ENCODE results near the gene AQP2.

GRCh38 chr12:49978125-49978524 lies 27.6 kb downstream of the AQP2 start:
- TF ChIP-seq CTCF (IDR thresholded peaks at IDR 0.05; ENCODE audit: low read depth, low read length, missing input control) (no peak), ZBTB33 (IDR thresholded peaks at IDR 0.05) (no peak), SP1 (IDR thresholded peaks at IDR 0.05) (no peak)
- TF ChIP-seq, protein P1, sequence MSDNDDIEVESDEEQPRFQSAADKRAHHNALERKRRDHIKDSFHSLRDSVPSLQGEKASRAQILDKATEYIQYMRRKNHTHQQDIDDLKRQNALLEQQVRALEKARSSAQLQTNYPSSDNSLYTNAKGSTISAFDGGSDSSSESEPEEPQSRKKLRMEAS (IDR thresholded peaks at IDR 0.05) = no peak

Data from liver (tissue), 3 donors.